ENCODE data around the gene ACTN3. TPM values are rescaled to one million over a fixed set of nuclear protein-coding genes. Genes with fewer than 3 reads are reported as not detected.
A peak's percentile ranks its signal among the peaks of the same experiment; 100 is the strongest.

The ACTN3 gene
- total RNA-seq, 2 experiments from 2014 or later, result 0.27 TPM; not detected in 1

DNA sequence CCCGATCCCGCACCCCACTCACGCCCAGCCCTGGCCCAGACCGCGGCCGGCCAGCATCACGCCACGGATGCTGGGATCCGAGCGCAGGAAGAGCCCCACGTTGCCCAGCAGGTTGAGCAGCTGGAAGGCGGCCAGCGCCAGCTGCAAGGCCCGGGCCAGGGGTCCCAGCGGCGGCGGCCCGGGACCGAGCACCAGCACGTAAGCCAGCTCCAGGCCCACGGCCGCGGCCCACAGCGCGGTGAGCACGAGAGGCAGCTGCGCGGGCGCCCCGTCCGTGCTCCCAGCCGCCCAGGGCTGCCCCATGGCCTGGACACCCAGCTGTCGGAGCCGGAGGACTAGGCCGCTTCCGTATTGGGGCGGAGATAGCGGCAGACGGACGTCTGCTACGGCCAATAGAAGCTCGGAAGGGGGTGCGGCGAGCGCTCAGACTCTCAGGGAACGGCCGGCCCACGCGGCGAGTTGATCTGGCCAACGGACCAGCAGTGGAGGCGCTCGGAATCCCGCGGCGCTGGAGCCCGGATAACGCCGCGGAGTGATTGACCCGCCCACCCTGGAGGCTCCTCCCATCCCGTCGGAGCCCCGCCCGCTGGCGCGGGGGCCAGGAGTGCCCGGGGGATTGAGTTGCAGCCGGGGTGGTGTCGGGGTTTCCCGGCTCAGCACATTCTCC, 869 bp upstream of the ACTN3 start, which contains the start of gene ZDHHC24:
ZDHHC24 (minus strand) TSS at position 348 of the 667 bp plus-strand sequence; CDS start at position 303, 45 bp downstream.
- H2AFZ ChIP-seq (ENCODE audit: low read length), result peak within 1 kb of the TSS; percentile 88

DNA sequence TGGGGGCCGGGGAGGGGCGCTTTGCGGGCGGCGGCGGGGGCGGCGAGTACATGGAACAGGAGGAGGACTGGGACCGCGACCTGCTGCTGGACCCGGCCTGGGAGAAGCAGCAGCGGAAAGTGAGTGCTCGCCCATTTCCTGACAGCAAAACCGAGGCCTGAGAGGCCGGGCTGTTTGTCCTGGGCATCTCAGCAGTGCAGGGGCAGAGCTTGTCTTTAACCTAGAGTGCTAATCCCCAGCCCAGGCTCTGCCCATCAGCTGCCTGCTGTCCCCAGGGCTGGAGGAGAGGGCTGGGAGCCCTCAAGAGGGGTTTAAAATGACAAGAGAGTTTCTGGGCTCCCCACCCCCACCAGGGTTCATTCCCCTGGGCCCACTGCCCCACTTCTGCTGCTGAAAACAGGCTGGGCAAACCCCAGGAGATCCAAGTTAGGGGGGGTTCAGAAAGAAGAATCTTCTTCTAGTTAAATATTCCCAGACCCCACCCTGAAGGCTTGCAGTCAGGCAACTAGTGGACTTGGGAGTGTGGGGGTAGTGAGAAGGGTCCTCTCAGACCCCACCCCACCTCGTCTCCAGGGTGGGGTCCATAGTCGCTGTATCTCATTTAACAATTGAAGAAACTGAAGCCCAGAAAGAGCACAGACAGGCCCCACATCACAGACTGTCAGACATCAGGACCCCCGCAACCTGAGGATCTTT, 411 bp downstream of the ACTN3 start:
- intact Hi-C loops (cut with micrococcal nuclease; ENCODE audit: unreplicated experiment), result loop anchor here (1.0 kb wide), 1 partner anchor 67 kb away; the partner anchor contains the start of gene DPP3
- ChIA-PET CTCF (ENCODE audit: unreplicated experiment) (no interaction called here), POLR2A (interaction anchor here (0.6 to 2.8 kb wide), 3 partner anchors 61 to 581 kb away, joined by 3 to 11 read pairs (median 3); partner anchors contain the start of gene RBM4B)
- BruUV-seq (replicated peaks), result no TSS peak
- Histone ChIP-seq H3K4me1 (ENCODE audit: insufficient read depth, low read length, poor library complexity, severe bottlenecking) (peaks cover 33% of the 10 kb centered on the region), H4K20me1 (ENCODE audit: insufficient read depth, low read length) (no peaks in the 10 kb centered on the region), H3K9me2 (ENCODE audit: insufficient read depth, low read length) (no peaks in the 10 kb centered on the region), H3K79me2 (ENCODE audit: insufficient read depth, low read depth, low read length) (peaks cover 9% of the 10 kb centered on the region; the same call in 1 of the 2 replicates), H3K36me3 (ENCODE audit: insufficient read depth, low read length) (peaks cover 6% of the 10 kb centered on the region; the same call in 1 of the 2 replicates), H2AFZ (ENCODE audit: low read length) (peak overlapping the region; percentile 88; the same call in 1 of the 2 replicates), H3K9me3 (ENCODE audit: low read length) (no peaks in the 10 kb centered on the region), H3K4me2 (ENCODE audit: low read length) (peak overlapping the region; percentile 86), H3K4me3 (ENCODE audit: low read depth, low read length, poor library complexity, severe bottlenecking) (peak overlapping the region; percentile 89), H3K27ac (ENCODE audit: low read depth, low read length, poor library complexity, severe bottlenecking) (no peak overlapping the region)
- no peak for DNase-seq (ENCODE audit: low spot score)
- TF ChIP-seq EZH2phosphoT487 (IDR thresholded peaks at IDR 0.05; ENCODE audit: borderline replicate concordance, low read depth, low read length), result no peak
- TF ChIP-seq, protein P1, sequence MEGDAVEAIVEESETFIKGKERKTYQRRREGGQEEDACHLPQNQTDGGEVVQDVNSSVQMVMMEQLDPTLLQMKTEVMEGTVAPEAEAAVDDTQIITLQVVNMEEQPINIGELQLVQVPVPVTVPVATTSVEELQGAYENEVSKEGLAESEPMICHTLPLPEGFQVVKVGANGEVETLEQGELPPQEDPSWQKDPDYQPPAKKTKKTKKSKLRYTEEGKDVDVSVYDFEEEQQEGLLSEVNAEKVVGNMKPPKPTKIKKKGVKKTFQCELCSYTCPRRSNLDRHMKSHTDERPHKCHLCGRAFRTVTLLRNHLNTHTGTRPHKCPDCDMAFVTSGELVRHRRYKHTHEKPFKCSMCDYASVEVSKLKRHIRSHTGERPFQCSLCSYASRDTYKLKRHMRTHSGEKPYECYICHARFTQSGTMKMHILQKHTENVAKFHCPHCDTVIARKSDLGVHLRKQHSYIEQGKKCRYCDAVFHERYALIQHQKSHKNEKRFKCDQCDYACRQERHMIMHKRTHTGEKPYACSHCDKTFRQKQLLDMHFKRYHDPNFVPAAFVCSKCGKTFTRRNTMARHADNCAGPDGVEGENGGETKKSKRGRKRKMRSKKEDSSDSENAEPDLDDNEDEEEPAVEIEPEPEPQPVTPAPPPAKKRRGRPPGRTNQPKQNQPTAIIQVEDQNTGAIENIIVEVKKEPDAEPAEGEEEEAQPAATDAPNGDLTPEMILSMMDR (conservative IDR thresholded peaks at IDR 0.05; ENCODE audit: low read length), result no peak

More for the DNA sequence above, 869 bp upstream of the ACTN3 start, which contains the start of gene ZDHHC24:
- Histone ChIP-seq H3K36me3 (ENCODE audit: insufficient read depth, low read length) (peaks cover 13% of the 10 kb centered on the region), H3K4me2 (ENCODE audit: low read length) (peak within 1 kb of the TSS; percentile 86), H3K4me3 (ENCODE audit: low read depth, low read length, poor library complexity, severe bottlenecking) (peak within 1 kb of the TSS; percentile 89), H3K79me2 (ENCODE audit: insufficient read depth, low read depth, low read length) (peaks cover 9% of the 10 kb centered on the region; the same call in 1 of the 2 replicates), H3K27ac (ENCODE audit: low read depth, low read length, poor library complexity, severe bottlenecking) (peak within 1 kb of the TSS; percentile 79), H3K9me3 (ENCODE audit: low read length) (no peaks in the 10 kb centered on the region), H3K4me1 (ENCODE audit: insufficient read depth, low read length, poor library complexity, severe bottlenecking) (peaks cover 33% of the 10 kb centered on the region), H3K9me2 (ENCODE audit: insufficient read depth, low read length) (no peaks in the 10 kb centered on the region), H4K20me1 (ENCODE audit: insufficient read depth, low read length) (no peaks in the 10 kb centered on the region)
- TF ChIP-seq, protein P1 (conservative IDR thresholded peaks at IDR 0.05; ENCODE audit: low read length), result no peak
- no peak for TF ChIP-seq EZH2phosphoT487 (IDR thresholded peaks at IDR 0.05; ENCODE audit: borderline replicate concordance, low read depth, low read length)
- ChIA-PET CTCF (ENCODE audit: unreplicated experiment) (interaction anchor here (0.6 to 1.5 kb wide), 3 partner anchors 65 to 132 kb away, joined by 3 to 7 read pairs (median 3); partner anchors contain the start of genes MRPL11 and RBM4B), POLR2A (interaction anchor here (0.8 to 2.8 kb wide), 5 partner anchors 12 to 132 kb away, joined by 3 to 11 read pairs (median 4); partner anchors contain the start of gene RBM4B)
- no TSS peak for BruUV-seq (replicated peaks)
- intact Hi-C loops (cut with micrococcal nuclease; ENCODE audit: unreplicated experiment), result loop anchor here (1.0 kb wide), 1 partner anchor 66 kb away; the partner anchor contains the start of gene DPP3
- DNase-seq (ENCODE audit: low spot score), result peak; percentile 91
